GM10847 (cell line): ENCODE results near the gene ACAD10.

Experiments used
- POLR2A ChIP-seq: IDR thresholded peaks from 2 replicates; pipeline ENCODE4 v1.6.1; 2011; ENCODE audit not compliant: insufficient read length; ENCODE audit errors: extremely low read depth

Gene ACAD10

GRCh38 chr12:111741235-111741812 is 55.5 kb downstream of the ACAD10 start:
- no peak for TF ChIP-seq POLR2A

- no peak for TF ChIP-seq POLR2A
These were observed 59.4 kb downstream of the ACAD10 start for GRCh38 chr12:111745211-111745610.

GRCh38 chr12:111747333-111747732 is 61.5 kb downstream of the ACAD10 start:
- TF ChIP-seq POLR2A, result no peak

- no peak for TF ChIP-seq POLR2A
These were observed 62.4 kb downstream of the ACAD10 start for GRCh38 chr12:111748151-111748672.

- TF ChIP-seq POLR2A, result no peak
These were observed 63.0 kb downstream of the ACAD10 start for GRCh38 chr12:111748867-111749266.

- no peak for TF ChIP-seq POLR2A
These were observed 63.5 kb downstream of the ACAD10 start for GRCh38 chr12:111749391-111749790.

- no peak for TF ChIP-seq POLR2A
These were observed 67.5 kb downstream of the ACAD10 start for GRCh38 chr12:111753144-111753881.

GRCh38 chr12:111754671-111755070 is 68.8 kb downstream of the ACAD10 start:
- TF ChIP-seq POLR2A, result no peak

- TF ChIP-seq POLR2A, result no peak
These were observed 70.3 kb downstream of the ACAD10 start for GRCh38 chr12:111756196-111756595.

GRCh38 chr12:111756681-111757080 is 70.8 kb downstream of the ACAD10 start:
- no peak for TF ChIP-seq POLR2A

- TF ChIP-seq POLR2A, result no peak
These were observed 71.7 kb downstream of the ACAD10 start for GRCh38 chr12:111757361-111758119.

GRCh38 chr12:111758120-111758561 is 72.3 kb downstream of the ACAD10 start:
- no peak for TF ChIP-seq POLR2A

- TF ChIP-seq POLR2A, result no peak
These were observed 73.4 kb downstream of the ACAD10 start for GRCh38 chr12:111759271-111759670.

GRCh38 chr12:111759991-111760390 is 74.1 kb downstream of the ACAD10 start:
- TF ChIP-seq POLR2A, result no peak

GRCh38 chr12:111761099-111761498 is 75.2 kb downstream of the ACAD10 start:
- no peak for TF ChIP-seq POLR2A

GRCh38 chr12:111761706-111762105 is 75.9 kb downstream of the ACAD10 start:
- no peak for TF ChIP-seq POLR2A

- no peak for TF ChIP-seq POLR2A
These were observed 78.4 kb downstream of the ACAD10 start for GRCh38 chr12:111764120-111764821.
